Stimulated activated CD4-positive, alpha-beta T cell treated with anti-CD3 and anti-CD28 coated beads, Interleukin-4, amount 100 ng/mL, for 24 hours (primary cell): ENCODE measurements around the gene CD81.

Experiments used
- DNase-seq: peaks from one replicate; pipeline ENCODE4 v3.0.0-alpha.2; 2020

CD81 gene

GRCh38 chr11:2391181-2391975 lies 14.3 kb downstream of the CD81 start:
- no peak for DNase-seq

- DNase-seq = no peak
These were observed 15.3 kb downstream of the CD81 start for GRCh38 chr11:2392241-2392959.

- no peak for DNase-seq
These were observed 16.2 kb downstream of the CD81 start for GRCh38 chr11:2393111-2393868.

- no peak for DNase-seq
These were observed 17.1 kb downstream of the CD81 start for GRCh38 chr11:2393941-2394817.

GRCh38 chr11:2394818-2395105 lies 17.7 kb downstream of the CD81 start:
- DNase-seq = no peak

GRCh38 chr11:2395211-2395730 lies 18.2 kb downstream of the CD81 start:
- no peak for DNase-seq

GRCh38 chr11:2395856-2396255 lies 18.7 kb downstream of the CD81 start:
- DNase-seq = no peak

- DNase-seq = no peak
These were observed 19.4 kb downstream of the CD81 start for GRCh38 chr11:2396471-2396870.

GRCh38 chr11:2397005-2397404 lies 19.9 kb downstream of the CD81 start:
- no peak for DNase-seq

- no peak for DNase-seq
These were observed 21.7 kb downstream of the CD81 start for GRCh38 chr11:2398664-2399355.

GRCh38 chr11:2399488-2400068 lies 22.5 kb downstream of the CD81 start:
- DNase-seq = peak; percentile 27

- peak; percentile 99 for DNase-seq
These were observed 23.1 kb downstream of the CD81 start, which contains the start of gene TSSC4 for GRCh38 chr11:2400069-2400761. TSSC4 (plus strand) TSS chr11:2400750; CDS start chr11:2402634, 1,884 bp downstream.

- peak; percentile 15 for DNase-seq
These were observed 23.8 kb downstream of the CD81 start for GRCh38 chr11:2400762-2401435.

- DNase-seq = no peak
These were observed 24.4 kb downstream of the CD81 start for GRCh38 chr11:2401436-2401984.

- DNase-seq = no peak
These were observed 25.0 kb downstream of the CD81 start for GRCh38 chr11:2402106-2402505.

- no peak for DNase-seq
These were observed 26.0 kb downstream of the CD81 start for GRCh38 chr11:2402890-2403645.

GRCh38 chr11:2404735-2405196 lies 27.7 kb downstream of the CD81 start:
- no peak for DNase-seq

GRCh38 chr11:2406451-2406850 lies 29.3 kb downstream of the CD81 start:
- no peak for DNase-seq

GRCh38 chr11:2406878-2407410 lies 29.8 kb downstream of the CD81 start:
- no peak for DNase-seq
